ENCODE results near the gene SHB. TPM values are rescaled to one million over a fixed set of nuclear protein-coding genes. Genes with fewer than 3 reads are reported as not detected.

The SHB gene
- total RNA-seq, 2 experiments from 2014 or later = 0.41 to 1.0 TPM

GRCh38 chr9:37999588-38000189 lies 69.3 kb downstream of the SHB start:
- no peak overlapping the region for H3K27ac ChIP-seq (ENCODE audit: low read depth, low read length, poor library complexity, severe bottlenecking)
- H2AFZ ChIP-seq (ENCODE audit: low read length) = no peak overlapping the region
- POLR2A ChIA-PET = interaction anchor here (0.6 kb wide), 1 partner anchor 170 kb away, joined by 3 read pairs; no protein-coding TSS in a partner anchor
- no peak for DNase-seq (ENCODE audit: low spot score)
- TF ChIP-seq CTCF (conservative IDR thresholded peaks at IDR 0.05; ENCODE audit: low read length) = no peak
- no peak for TF ChIP-seq EZH2phosphoT487 (IDR thresholded peaks at IDR 0.05; ENCODE audit: borderline replicate concordance, low read depth, low read length)
- no TSS peak for BruUV-seq (replicated peaks)
- H3K4me2 ChIP-seq (ENCODE audit: low read length) = no peak overlapping the region
- H3K9me2 ChIP-seq (ENCODE audit: insufficient read depth, low read length) = no peaks in the 10 kb centered on the region
- H3K79me2 ChIP-seq (ENCODE audit: insufficient read depth, low read depth, low read length) = no peaks in the 10 kb centered on the region
- intact Hi-C loops (cut with micrococcal nuclease; ENCODE audit: unreplicated experiment) = no loop called here
- H3K9me3 ChIP-seq (ENCODE audit: low read length) = no peaks in the 10 kb centered on the region
- H4K20me1 ChIP-seq (ENCODE audit: insufficient read depth, low read length) = no peaks in the 10 kb centered on the region
- no peaks in the 10 kb centered on the region for H3K36me3 ChIP-seq (ENCODE audit: insufficient read depth, low read length)
- no peak overlapping the region for H3K4me3 ChIP-seq (ENCODE audit: low read depth, low read length, poor library complexity, severe bottlenecking)
- no peaks in the 10 kb centered on the region for H3K4me1 ChIP-seq (ENCODE audit: insufficient read depth, low read length, poor library complexity, severe bottlenecking)
- CTCF ChIA-PET (ENCODE audit: unreplicated experiment) = no interaction called here

GRCh38 chr9:37998881-37999587 lies 70.0 kb downstream of the SHB start:
- Histone ChIP-seq H3K9me3 (ENCODE audit: low read length) (no peaks in the 10 kb centered on the region), H3K4me1 (ENCODE audit: insufficient read depth, low read length, poor library complexity, severe bottlenecking) (no peaks in the 10 kb centered on the region), H2AFZ (ENCODE audit: low read length) (no peak overlapping the region), H3K9me2 (ENCODE audit: insufficient read depth, low read length) (no peaks in the 10 kb centered on the region), H3K4me2 (ENCODE audit: low read length) (no peak overlapping the region), H3K27ac (ENCODE audit: low read depth, low read length, poor library complexity, severe bottlenecking) (no peak overlapping the region), H3K79me2 (ENCODE audit: insufficient read depth, low read depth, low read length) (no peaks in the 10 kb centered on the region), H3K36me3 (ENCODE audit: insufficient read depth, low read length) (no peaks in the 10 kb centered on the region), H3K4me3 (ENCODE audit: low read depth, low read length, poor library complexity, severe bottlenecking) (no peak overlapping the region), H4K20me1 (ENCODE audit: insufficient read depth, low read length) (no peaks in the 10 kb centered on the region)
- DNase-seq (ENCODE audit: low spot score) = no peak
- POLR2A ChIA-PET = interaction anchor here (0.6 kb wide), 1 partner anchor 170 kb away, joined by 3 read pairs; no protein-coding TSS in a partner anchor
- intact Hi-C loops (cut with micrococcal nuclease; ENCODE audit: unreplicated experiment) = no loop called here
- no peak for TF ChIP-seq EZH2phosphoT487 (IDR thresholded peaks at IDR 0.05; ENCODE audit: borderline replicate concordance, low read depth, low read length)
- no peak for TF ChIP-seq CTCF (conservative IDR thresholded peaks at IDR 0.05; ENCODE audit: low read length)
- CTCF ChIA-PET (ENCODE audit: unreplicated experiment) = no interaction called here
- no TSS peak for BruUV-seq (replicated peaks)
